GM12865 (cell line): ENCODE measurements around the gene NPTXR.

Source experiments
- DNase-seq: peaks from one replicate; pipeline ENCODE4 v3.0.0; 2010; ENCODE audit warnings: low read depth
- H3K4me3 ChIP-seq: 2 replicates; pipeline ENCODE4 v1.5.1; 2011; ENCODE audit warnings: mild to moderate bottlenecking, low read depth, low read length, control low read depth
- TF ChIP-seq, protein P1 (sequence below): IDR thresholded peaks from 2 replicates; pipeline ENCODE4 v1.5.1; 2011; ENCODE audit warnings: low read length, control low read depth, low read depth, inconsistent platforms; ENCODE audit not compliant: insufficient read depth; ENCODE audit errors: missing control alignments

The NPTXR gene

DNA sequence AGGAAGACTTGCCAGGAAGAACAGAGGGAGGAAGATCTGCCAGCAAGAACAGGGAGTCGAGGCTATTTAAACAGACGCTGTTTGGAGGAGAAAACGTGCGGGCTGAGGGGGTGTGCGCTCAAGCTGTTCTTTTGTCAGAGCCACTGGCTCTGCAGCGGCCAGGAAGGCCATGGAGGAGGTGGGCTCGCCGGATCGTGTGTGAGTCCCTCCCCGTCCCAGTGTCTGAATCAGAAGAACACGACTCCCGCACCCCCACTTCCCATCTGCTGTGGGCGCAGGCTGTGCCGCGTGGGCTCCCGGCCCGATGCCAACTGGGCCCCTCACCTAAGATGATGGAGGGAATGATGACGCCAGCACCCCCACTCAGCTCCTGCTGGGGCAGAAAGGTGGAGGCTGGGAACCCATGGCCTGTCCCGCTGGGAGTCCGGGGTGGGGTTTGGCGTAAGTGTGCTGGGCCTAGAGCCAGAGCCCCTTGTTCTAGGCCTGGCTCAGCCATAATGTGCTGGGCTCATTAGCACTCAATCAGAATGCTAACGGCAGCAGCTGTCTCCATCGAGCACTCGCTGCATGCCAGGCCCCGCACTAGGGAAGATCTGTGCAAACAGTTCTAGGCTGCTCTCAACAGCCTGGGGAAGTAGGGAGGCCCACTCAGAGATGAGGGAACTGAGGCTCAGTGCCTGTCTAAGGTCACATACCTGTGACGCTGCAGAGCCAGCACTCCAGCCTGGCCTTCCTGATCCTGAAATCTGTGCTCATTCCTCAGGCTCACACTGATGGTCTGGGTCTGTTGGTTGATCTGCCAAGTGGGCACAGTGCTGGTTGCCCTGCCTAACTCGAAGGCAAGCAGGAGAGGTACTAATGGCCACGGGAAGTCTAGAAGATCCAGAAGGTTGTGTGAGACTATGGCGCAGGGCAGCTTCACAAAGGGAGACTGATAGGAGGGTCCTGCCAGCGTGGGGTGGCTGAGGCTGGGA, 11.5 kb downstream of the NPTXR start:
- TF ChIP-seq, protein P1, sequence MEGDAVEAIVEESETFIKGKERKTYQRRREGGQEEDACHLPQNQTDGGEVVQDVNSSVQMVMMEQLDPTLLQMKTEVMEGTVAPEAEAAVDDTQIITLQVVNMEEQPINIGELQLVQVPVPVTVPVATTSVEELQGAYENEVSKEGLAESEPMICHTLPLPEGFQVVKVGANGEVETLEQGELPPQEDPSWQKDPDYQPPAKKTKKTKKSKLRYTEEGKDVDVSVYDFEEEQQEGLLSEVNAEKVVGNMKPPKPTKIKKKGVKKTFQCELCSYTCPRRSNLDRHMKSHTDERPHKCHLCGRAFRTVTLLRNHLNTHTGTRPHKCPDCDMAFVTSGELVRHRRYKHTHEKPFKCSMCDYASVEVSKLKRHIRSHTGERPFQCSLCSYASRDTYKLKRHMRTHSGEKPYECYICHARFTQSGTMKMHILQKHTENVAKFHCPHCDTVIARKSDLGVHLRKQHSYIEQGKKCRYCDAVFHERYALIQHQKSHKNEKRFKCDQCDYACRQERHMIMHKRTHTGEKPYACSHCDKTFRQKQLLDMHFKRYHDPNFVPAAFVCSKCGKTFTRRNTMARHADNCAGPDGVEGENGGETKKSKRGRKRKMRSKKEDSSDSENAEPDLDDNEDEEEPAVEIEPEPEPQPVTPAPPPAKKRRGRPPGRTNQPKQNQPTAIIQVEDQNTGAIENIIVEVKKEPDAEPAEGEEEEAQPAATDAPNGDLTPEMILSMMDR: no peak
- no peak overlapping the region for H3K4me3 ChIP-seq
- no peak for DNase-seq

- TF ChIP-seq, protein P1: no peak
- no peak for DNase-seq
- no peak overlapping the region for H3K4me3 ChIP-seq
These were observed 12.5 kb downstream of the NPTXR start for GRCh38 chr22:38831166-38831945.

DNA sequence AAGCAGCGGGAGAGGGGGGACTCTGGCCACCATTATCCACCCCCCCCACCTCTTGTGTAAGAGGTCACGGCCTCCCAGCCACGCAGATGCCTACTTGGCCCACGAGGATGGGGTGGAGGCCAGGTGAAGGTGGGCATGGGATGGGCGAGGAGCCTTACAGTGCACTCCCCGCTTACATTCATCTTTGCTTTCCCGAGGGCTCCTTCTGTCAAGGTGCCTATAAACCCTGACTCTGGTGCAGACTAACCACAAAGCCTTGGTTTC, 13.1 kb downstream of the NPTXR start:
- TF ChIP-seq, protein P1: no peak
- no peak for DNase-seq
- no peak overlapping the region for H3K4me3 ChIP-seq

- no peak overlapping the region for H3K4me3 ChIP-seq
- no peak for DNase-seq
- TF ChIP-seq, protein P1: no peak
These were observed 13.6 kb downstream of the NPTXR start for GRCh38 chr22:38830026-38830844.

GRCh38 chr22:38829485-38829884, 14.3 kb downstream of the NPTXR start:
- TF ChIP-seq, protein P1: no peak
- no peak overlapping the region for H3K4me3 ChIP-seq
- DNase-seq: no peak

- no peak for DNase-seq
- TF ChIP-seq, protein P1: no peak
- no peak overlapping the region for H3K4me3 ChIP-seq
These were observed 15.1 kb downstream of the NPTXR start for GRCh38 chr22:38828616-38829205.
